HepG2 (cell line): ENCODE data around the gene ZSCAN26. TPM values are rescaled to one million over a fixed set of nuclear protein-coding genes. Genes with fewer than 3 reads are reported as not detected.

ENCODE experiments used
- CSRNP1 ChIP-seq: sonication (generic); formaldehyde crosslinking; IDR thresholded peaks from 2 replicates; pipeline ENCODE4 v1.8.1; 2023; ENCODE audit warnings: mild to moderate bottlenecking, missing genetic modification reagents
- DPF2 ChIP-seq: sonication (generic); formaldehyde crosslinking; IDR thresholded peaks from 2 replicates; pipeline ENCODE4 v1.4.0; 2020; ENCODE audit warnings: mild to moderate bottlenecking, low read depth, missing genetic modification reagents, borderline replicate concordance
- HIVEP1 ChIP-seq: sonication (generic); formaldehyde crosslinking; IDR thresholded peaks from 2 replicates; pipeline ENCODE4 v1.4.0; 2020; ENCODE audit warnings: mild to moderate bottlenecking, missing genetic modification reagents
- MAZ ChIP-seq, 2 experiments: sonication (generic) in 1 of 2; formaldehyde crosslinking in 1 of 2; IDR thresholded peaks; 2 replicates each; pipeline versions ENCODE4 v1.5.0 to v1.6.1; 2012 to 2020; ENCODE audit warnings: low read depth in 2 of 2, mild to moderate bottlenecking in 2 of 2, borderline replicate concordance in 1 of 2, improper control_type of control experiment in 1 of 2, low read length in 1 of 2, missing genetic modification reagents in 1 of 2, moderate library complexity in 1 of 2
- NFATC3 ChIP-seq: sonication (generic); formaldehyde crosslinking; IDR thresholded peaks from 2 replicates; pipeline ENCODE4 v1.5.1; 2020; ENCODE audit warnings: mild to moderate bottlenecking, missing genetic modification reagents
- PHF20 ChIP-seq: sonication (generic); formaldehyde crosslinking; IDR thresholded peaks from 2 replicates; pipeline ENCODE4 v1.5.0; 2020; ENCODE audit warnings: mild to moderate bottlenecking, missing genetic modification reagents
- PLSCR1 ChIP-seq: sonication (generic); formaldehyde crosslinking; IDR thresholded peaks from 2 replicates; pipeline ENCODE4 v1.5.0; 2020; ENCODE audit warnings: missing genetic modification reagents, mild to moderate bottlenecking, borderline replicate concordance
- RARA ChIP-seq: IDR thresholded peaks from 2 replicates; pipeline ENCODE4 v1.6.1; 2016; ENCODE audit warnings: missing genetic modification reagents, missing compliant biosample characterization
- SAFB2 ChIP-seq: sonication (generic); formaldehyde crosslinking; IDR thresholded peaks from 2 replicates; pipeline ENCODE4 v1.5.1; 2020; ENCODE audit warnings: missing genetic modification reagents, low read depth, mild to moderate bottlenecking, borderline replicate concordance
- SIN3A ChIP-seq: IDR thresholded peaks from 2 replicates; pipeline ENCODE4 v1.6.1; 2011; ENCODE audit warnings: low read depth, mild to moderate bottlenecking, control low read depth, low read length, borderline replicate concordance
- SRF ChIP-seq: IDR thresholded peaks from 2 replicates; pipeline ENCODE4 v1.6.1; 2011; ENCODE audit warnings: mild to moderate bottlenecking, low read depth, low read length, moderate library complexity
- TP53 ChIP-seq: sonication (generic); formaldehyde crosslinking; conservative IDR thresholded peaks from 2 replicates; pipeline ENCODE4 v1.4.0; 2020; ENCODE audit warnings: missing genetic modification reagents
- ZBTB10 ChIP-seq: sonication (generic); formaldehyde crosslinking; IDR thresholded peaks from 2 replicates; pipeline ENCODE4 v1.4.0; 2020; ENCODE audit warnings: missing genetic modification reagents, borderline replicate concordance
- ZC3H4 ChIP-seq: sonication (generic); formaldehyde crosslinking; IDR thresholded peaks from 2 replicates; pipeline ENCODE4 v1.4.0; 2020; ENCODE audit warnings: missing genetic modification reagents, borderline replicate concordance
- ZMYM3 ChIP-seq: sonication (generic); formaldehyde crosslinking; IDR thresholded peaks from 2 replicates; pipeline ENCODE4 v1.5.1; 2020; ENCODE audit warnings: mild to moderate bottlenecking, missing genetic modification reagents
- ZNF18 ChIP-seq: sonication (generic); formaldehyde crosslinking; IDR thresholded peaks from 2 replicates; pipeline ENCODE4 v1.8.0; 2022; ENCODE audit warnings: mild to moderate bottlenecking, missing genetic modification reagents; ENCODE audit not compliant: insufficient replicate concordance
- ZNF205 ChIP-seq: IDR thresholded peaks from 2 replicates; pipeline ENCODE4 v1.6.1; 2018; ENCODE audit warnings: missing biosample characterization, missing genetic modification reagents
- ZNF274 ChIP-seq: sonication (generic); formaldehyde crosslinking; IDR thresholded peaks from 2 replicates; pipeline ENCODE4 v1.5.1; 2020; ENCODE audit warnings: mild to moderate bottlenecking, missing genetic modification reagents
- ZNF33A ChIP-seq: sonication (generic); formaldehyde crosslinking; IDR thresholded peaks from 2 replicates; pipeline ENCODE4 v1.5.1; 2020; ENCODE audit warnings: missing genetic modification reagents, mild to moderate bottlenecking, moderate library complexity, borderline replicate concordance
- ZNF441 ChIP-seq: sonication (generic); formaldehyde crosslinking; IDR thresholded peaks from 2 replicates; pipeline ENCODE4 v1.7.0; 2021; ENCODE audit warnings: missing genetic modification reagents, borderline replicate concordance
- ZNF747 ChIP-seq: sonication (generic); formaldehyde crosslinking; IDR thresholded peaks from 2 replicates; pipeline ENCODE4 v1.8.1; 2023; ENCODE audit warnings: missing genetic modification reagents, mild to moderate bottlenecking, borderline replicate concordance
- polyA plus RNA-seq, 8 experiments: library from polyadenylated mRNA; depleted of rRNA in 3 of 8; stranded (reverse) in 7 of 8; unstranded in 1 of 8; fragments of >200 nt; fragmentation: Illumina TruSeq in 4 of 8; extraction: Trizol in 4 of 8; gene quantifications; 2 replicates each; pipeline versions ENCODE4 v1.2.1 to v1.2.3, GENCODE V29; 2011 to 2016; ENCODE audit warnings: low read depth in 4 of 8, missing spikeins in 1 of 8, mixed read lengths in 1 of 8; ENCODE audit not compliant: insufficient read depth in 1 of 8
- total RNA-seq, 5 experiments: library from RNA; depleted of rRNA; stranded (reverse); fragments of >200 nt; fragmentation: Illumina TruSeq; extraction: Trizol; gene quantifications; 2 replicates each; pipeline ENCODE4 v1.2.3, GENCODE V29; 2016; ENCODE audit warnings: low read depth in 1 of 5

The ZSCAN26 gene
- total and polyA plus RNA-seq, 2 of the 13 experiments (the other 11 are each of a cell fraction or from before 2014, with no cell fraction given) = 12.0 to 15.6 TPM

- TF ChIP-seq SIN3A (peak; percentile 83; the same call in 1 of the 2 replicates), ZNF18 (CRISPR knock-in tag) (peak; percentile 75), TP53 (no peak), SAFB2 (CRISPR knock-in tag) (no peak; the same call in 1 of the 2 replicates), MAZ (IDR thresholded peaks at IDR 0.05; ENCODE audit: borderline replicate concordance, low read depth, low read length) (no peak), MAZ (CRISPR knock-in tag; IDR thresholded peaks at IDR 0.05; ENCODE audit: low read depth) (peak; percentile 86), HIVEP1 (CRISPR knock-in tag) (peak; percentile 67), ZNF747 (CRISPR knock-in tag) (peak; percentile 44; the same call in 1 of the 2 replicates), ZNF274 (CRISPR knock-in tag) (peak; percentile 33), DPF2 (CRISPR knock-in tag) (no peak), ZMYM3 (CRISPR knock-in tag) (peak; percentile 80), ZBTB10 (CRISPR knock-in tag) (0 out of 2 replicates have a peak, but pooled peaks have one; percentile 21), SRF (no peak), PHF20 (CRISPR knock-in tag) (peak; percentile 90), ZNF205 (CRISPR knock-in tag) (peak; percentile 40; the same call in 1 of the 2 replicates), ZNF441 (CRISPR knock-in tag) (peak; percentile 64; the same call in 1 of the 2 replicates), ZC3H4 (CRISPR knock-in tag) (no peak), PLSCR1 (CRISPR knock-in tag) (no peak), NFATC3 (CRISPR knock-in tag) (no peak), RARA (peak; percentile 35; the same call in 1 of the 2 replicates), ZNF33A (CRISPR knock-in tag) (peak; percentile 72; the same call in 1 of the 2 replicates), CSRNP1 (CRISPR knock-in tag) (0 out of 2 replicates have a peak, but pooled peaks have one; percentile 30)
Observed at GRCh38 chr6:28281288-28282064, 14.5 kb downstream of the ZSCAN26 start, which contains the start of gene PGBD1 (continued).
